Activated CD4-positive, alpha-beta memory T cell treated with anti-CD3 and anti-CD28 coated beads, Interleukin-2, amount 10 ng/mL, durations not matched to agents 7 days and 5 days (primary cell): ENCODE data around the gene AMBP. TPM values are rescaled to one million over a fixed set of nuclear protein-coding genes. Genes with fewer than 3 reads are reported as not detected.

Experiments
- CTCF ChIA-PET: fragments of 350-600 bp; sonication (Branson Sonifier 250); formaldehyde crosslinking; loops from one replicate; lab custom pipeline; 2021; ENCODE audit warnings: antibody characterized with exemption, inconsistent platforms; lab: Charles Lee
- POLR2A ChIA-PET: fragments of 350-600 bp; sonication (Branson Sonifier 250); formaldehyde crosslinking; loops from one replicate; lab custom pipeline; 2021; ENCODE audit warnings: antibody characterized with exemption; lab: Charles Lee
- DNase-seq: peaks from one replicate; pipeline ENCODE4 v3.0.0-alpha.2; 2020
- H3K27ac Mint-ChIP-seq: one replicate; pipeline ENCODE4 v1.8.0; 2021; ENCODE audit warnings: mild to moderate bottlenecking, mixed read lengths
- H3K27me3 Mint-ChIP-seq: one replicate; pipeline ENCODE4 v1.8.0; 2021; ENCODE audit warnings: mixed read lengths
- H3K36me3 Mint-ChIP-seq: one replicate; pipeline ENCODE4 v1.8.0; 2021; ENCODE audit warnings: low read depth, mixed read lengths
- H3K4me1 Mint-ChIP-seq: one replicate; pipeline ENCODE4 v1.8.0; 2021; ENCODE audit warnings: mixed read lengths
- H3K4me3 Mint-ChIP-seq: one replicate; pipeline ENCODE4 v1.8.0; 2021; ENCODE audit warnings: mild to moderate bottlenecking, mixed read lengths
- H3K9me3 Mint-ChIP-seq: one replicate; pipeline ENCODE4 v1.8.0; 2021; ENCODE audit warnings: mixed read lengths
- total RNA-seq, 2 experiments: library from RNA; stranded (reverse); gene quantifications; one replicate each; pipeline ENCODE4 v1.2.3, GENCODE V29; 2021

AMBP gene
- total RNA-seq, 2 experiments from 2014 or later, result not detected

DNA sequence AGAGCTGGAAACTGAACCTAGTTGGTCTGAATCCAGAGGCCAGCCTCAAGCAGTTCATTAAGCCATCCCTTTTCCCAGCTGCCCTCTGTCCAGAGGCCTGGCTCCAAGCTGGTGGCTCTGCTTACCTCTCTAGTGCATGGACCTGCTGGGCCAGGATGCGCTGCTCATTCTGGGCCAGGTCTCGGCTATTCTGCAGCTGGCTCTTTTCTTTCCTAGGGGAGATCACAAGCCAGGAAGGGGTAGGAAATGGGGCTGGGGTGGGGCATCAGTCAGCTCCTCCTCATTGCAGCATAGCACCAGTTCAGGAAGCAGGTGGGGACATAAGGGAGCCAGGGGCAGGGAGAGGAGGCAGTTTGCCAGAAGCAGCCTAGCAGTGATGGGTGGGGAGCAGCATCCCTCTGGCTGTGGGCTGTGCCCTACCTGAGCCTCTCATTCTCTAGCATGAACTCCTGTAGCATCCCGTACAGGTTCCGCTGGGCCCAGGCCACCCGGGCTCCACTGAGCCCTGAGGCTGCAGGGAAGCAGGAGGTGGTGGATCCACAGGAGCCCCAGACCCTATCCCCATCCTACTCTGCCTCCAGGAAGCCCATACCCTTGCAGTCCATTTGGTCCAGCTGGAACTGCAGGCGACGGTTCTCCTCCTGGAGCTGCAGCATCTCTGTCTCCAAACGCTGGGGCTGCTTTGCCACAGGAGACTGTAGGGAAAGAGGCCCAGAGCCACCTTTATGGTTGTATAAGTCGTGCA lies 15.8 kb upstream of the AMBP start:
- Mint-ChIP-seq H3K27me3 (peaks cover 18% of the 10 kb centered on the region), H3K4me3 (no peak overlapping the region), H3K27ac (no peak overlapping the region), H3K9me3 (no peaks in the 10 kb centered on the region), H3K36me3 (no peaks in the 10 kb centered on the region), H3K4me1 (peaks cover 4% of the 10 kb centered on the region)
- CTCF ChIA-PET, result interaction anchor here (2.1 kb wide), 1 partner anchor 11 kb away, joined by 9 read pairs; no protein-coding TSS in a partner anchor
- POLR2A ChIA-PET, result no interaction called here
- no peak for DNase-seq

DNA sequence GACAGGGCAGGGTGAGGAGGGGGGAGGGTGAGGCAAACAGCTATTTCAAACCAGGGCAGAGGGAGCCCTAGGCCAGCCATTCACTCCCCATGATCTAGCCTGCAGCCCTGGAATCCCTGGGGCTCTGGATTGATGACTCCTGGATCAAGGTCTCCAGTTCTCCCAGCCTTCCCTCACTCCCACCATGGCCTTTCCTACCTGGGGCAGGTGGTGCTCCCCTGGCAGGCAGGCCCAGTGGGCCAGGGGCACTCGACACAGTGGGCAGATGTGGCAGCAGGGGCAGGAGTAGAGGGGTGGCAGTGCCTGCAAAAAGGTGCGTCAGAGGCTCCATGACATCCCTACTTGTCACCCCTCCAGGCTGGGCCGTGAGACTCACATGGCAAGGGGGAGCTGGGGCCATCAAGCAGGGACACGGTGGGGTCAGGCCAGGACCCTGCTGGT lies 15.0 kb upstream of the AMBP start:
- Mint-ChIP-seq H3K36me3 (no peaks in the 10 kb centered on the region), H3K27me3 (peaks cover 19% of the 10 kb centered on the region), H3K27ac (no peak overlapping the region), H3K4me1 (peaks cover 4% of the 10 kb centered on the region), H3K4me3 (no peak overlapping the region), H3K9me3 (no peaks in the 10 kb centered on the region)
- ChIA-PET CTCF (interaction anchor here (2.1 kb wide), 1 partner anchor 10 kb away, joined by 9 read pairs; no protein-coding TSS in a partner anchor), POLR2A (no interaction called here)
- no peak for DNase-seq

DNA sequence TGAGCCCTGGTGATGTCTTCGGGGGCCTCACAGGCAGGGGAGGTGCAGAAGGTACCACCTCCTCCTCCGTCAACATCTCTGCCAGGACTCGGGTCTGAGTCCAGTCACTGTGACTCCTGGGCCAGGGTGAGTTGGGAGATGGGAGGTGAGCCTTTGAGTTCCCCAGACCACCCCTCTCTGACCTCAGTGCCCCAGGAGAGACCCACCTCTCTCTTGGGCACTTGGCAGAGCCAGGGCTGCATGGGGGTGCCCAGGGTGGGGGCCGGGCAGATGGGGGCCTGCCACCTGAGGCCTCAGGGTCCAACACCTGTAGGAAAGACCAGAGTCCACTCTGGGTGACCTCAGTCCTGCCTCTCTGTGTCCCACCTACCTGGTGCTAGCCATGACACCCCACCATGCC lies 14.2 kb upstream of the AMBP start:
- Mint-ChIP-seq H3K4me1 (peaks cover 2% of the 10 kb centered on the region), H3K27ac (no peak overlapping the region), H3K4me3 (no peak overlapping the region), H3K9me3 (no peaks in the 10 kb centered on the region), H3K36me3 (no peaks in the 10 kb centered on the region), H3K27me3 (peaks cover 15% of the 10 kb centered on the region)
- DNase-seq, result no peak
- CTCF ChIA-PET, result interaction anchor here (0.5 to 2.1 kb wide), 2 partner anchors 9 to 202 kb away, joined by 6 to 9 read pairs; no protein-coding TSS in a partner anchor
- POLR2A ChIA-PET, result no interaction called here

DNA sequence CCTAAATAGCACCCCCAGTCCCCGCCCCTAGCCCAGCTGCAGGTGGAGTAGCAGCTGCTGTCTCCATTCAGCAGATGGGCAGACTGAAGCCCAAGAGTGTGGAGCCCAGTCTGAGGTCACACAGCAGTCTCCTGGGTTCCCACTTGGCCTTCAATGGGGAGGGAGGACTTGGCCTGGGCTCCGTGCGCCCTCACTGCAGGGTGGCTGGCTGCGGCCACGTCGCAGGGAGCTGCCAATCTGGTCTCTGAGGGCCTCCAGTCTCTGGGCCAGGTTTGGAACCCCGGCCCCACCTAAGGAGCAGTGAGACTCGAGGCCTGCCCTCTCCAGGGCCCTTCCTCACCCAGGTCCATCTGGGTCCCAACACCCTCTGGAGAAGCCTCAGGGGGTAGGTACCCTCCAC lies 13.6 kb upstream of the AMBP start:
- Mint-ChIP-seq H3K9me3 (no peaks in the 10 kb centered on the region), H3K4me3 (no peak overlapping the region), H3K4me1 (peaks cover under 1% of the 10 kb centered on the region), H3K27me3 (peaks cover 12% of the 10 kb centered on the region), H3K27ac (no peak overlapping the region), H3K36me3 (no peaks in the 10 kb centered on the region)
- POLR2A ChIA-PET, result no interaction called here
- DNase-seq, result no peak
- CTCF ChIA-PET, result interaction anchor here (0.5 to 2.1 kb wide), 2 partner anchors 9 to 203 kb away, joined by 6 to 9 read pairs; no protein-coding TSS in a partner anchor

DNA sequence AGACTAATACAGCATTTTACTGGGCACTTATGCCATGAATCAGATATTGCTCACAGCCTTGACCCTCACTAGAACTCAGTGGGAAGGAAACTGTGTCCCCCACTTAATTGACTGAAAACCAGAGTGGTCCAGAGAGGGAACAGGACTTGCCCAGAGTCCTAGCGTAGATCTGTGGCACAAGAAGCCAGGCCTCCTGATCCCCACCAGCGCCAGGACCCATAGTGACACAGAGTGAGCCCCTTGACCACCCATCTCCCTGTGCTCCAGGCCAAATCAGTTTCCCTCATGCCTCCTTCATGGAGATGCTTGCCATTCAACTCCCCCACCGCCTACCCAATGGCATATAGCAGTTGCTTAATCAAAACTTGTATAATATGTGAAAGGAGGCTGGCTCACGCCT lies 12.7 kb upstream of the AMBP start:
- H3K9me3 Mint-ChIP-seq, result no peaks in the 10 kb centered on the region
- no peak overlapping the region for H3K27ac Mint-ChIP-seq
- CTCF ChIA-PET, result no interaction called here

DNA sequence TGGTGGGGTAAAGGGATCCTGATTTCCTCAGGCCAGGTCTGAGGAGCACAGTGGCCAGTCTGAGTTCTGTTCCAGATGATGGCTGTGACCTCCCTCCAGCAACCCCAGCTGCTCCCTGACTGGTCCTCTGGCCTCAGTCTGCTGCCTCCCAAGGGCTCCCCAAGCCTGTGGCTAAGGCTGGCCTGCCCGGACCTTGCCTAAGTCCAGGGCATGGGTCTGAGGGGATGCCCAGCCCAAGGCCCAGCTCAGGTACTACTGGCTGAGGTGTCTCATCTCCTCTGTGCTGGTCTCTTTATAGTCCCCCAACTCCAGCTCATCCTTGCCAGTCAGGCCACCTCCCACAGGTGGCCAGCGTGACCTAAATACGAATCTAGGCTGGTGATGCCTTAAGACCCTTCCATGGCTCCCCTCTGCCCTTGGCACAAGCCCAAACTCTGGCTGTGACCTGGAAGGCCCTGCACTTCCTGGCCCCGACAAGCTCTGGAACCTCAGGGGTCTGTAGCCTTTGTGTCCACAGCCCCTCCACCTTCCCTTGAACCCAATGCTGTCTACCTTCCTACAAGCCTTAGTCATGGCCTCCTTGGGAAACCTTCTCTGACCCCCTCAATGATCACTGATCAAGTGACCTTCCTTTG lies 11.2 kb upstream of the AMBP start:
- ChIA-PET CTCF (no interaction called here), POLR2A (interaction anchor here (1.0 kb wide), 1 partner anchor 10 kb away, joined by 3 read pairs; no protein-coding TSS in a partner anchor)
- no peaks in the 10 kb centered on the region for H3K4me1 Mint-ChIP-seq
- no peak for DNase-seq
- H3K9me3 Mint-ChIP-seq, result no peaks in the 10 kb centered on the region
- H3K4me3 Mint-ChIP-seq, result no peak overlapping the region
- no peaks in the 10 kb centered on the region for H3K36me3 Mint-ChIP-seq
- no peak overlapping the region for H3K27ac Mint-ChIP-seq
- H3K27me3 Mint-ChIP-seq, result peaks cover 4% of the 10 kb centered on the region

More for the DNA sequence above, 12.7 kb upstream of the AMBP start:
- Mint-ChIP-seq H3K36me3 (no peaks in the 10 kb centered on the region), H3K4me3 (no peak overlapping the region), H3K4me1 (no peaks in the 10 kb centered on the region), H3K27me3 (peaks cover 6% of the 10 kb centered on the region)
- DNase-seq, result no peak
- POLR2A ChIA-PET, result no interaction called here

DNA sequence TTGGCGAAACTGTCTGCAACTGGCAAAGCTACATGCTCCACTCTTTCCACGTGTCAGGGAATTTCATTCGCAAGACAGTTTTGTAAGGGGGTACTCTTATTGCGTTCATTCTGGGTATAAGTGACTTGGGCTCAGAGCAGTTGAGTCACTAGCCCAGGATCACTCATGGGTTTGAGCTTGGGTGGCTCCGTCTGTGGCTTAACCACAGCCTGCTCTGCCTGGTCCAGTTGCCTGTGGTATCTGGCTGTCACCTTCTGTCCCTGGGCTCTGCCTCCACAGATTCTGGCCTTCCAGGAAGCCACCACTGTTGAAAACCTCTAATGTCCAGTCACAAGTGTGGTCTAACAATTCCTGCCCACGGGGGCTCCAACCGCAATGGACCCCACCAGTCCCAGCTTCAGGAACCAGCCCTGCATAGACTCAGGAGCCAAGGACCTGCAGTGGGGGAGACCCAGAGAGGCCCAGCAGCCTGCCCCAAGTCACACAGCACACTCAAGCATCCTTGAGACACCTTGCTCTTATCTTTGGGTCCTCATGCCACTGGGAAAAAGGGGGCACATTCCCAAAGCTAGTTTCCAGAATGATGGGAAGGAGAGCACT lies 10.6 kb upstream of the AMBP start:
- ChIA-PET CTCF (no interaction called here), POLR2A (interaction anchor here (1.0 kb wide), 1 partner anchor 11 kb away, joined by 3 read pairs; no protein-coding TSS in a partner anchor)
- DNase-seq, result no peak
- no peak overlapping the region for H3K4me3 Mint-ChIP-seq
- no peaks in the 10 kb centered on the region for H3K4me1 Mint-ChIP-seq
- no peak overlapping the region for H3K27ac Mint-ChIP-seq
- no peaks in the 10 kb centered on the region for H3K9me3 Mint-ChIP-seq
- peaks cover 4% of the 10 kb centered on the region for H3K27me3 Mint-ChIP-seq
- H3K36me3 Mint-ChIP-seq, result no peaks in the 10 kb centered on the region

DNA sequence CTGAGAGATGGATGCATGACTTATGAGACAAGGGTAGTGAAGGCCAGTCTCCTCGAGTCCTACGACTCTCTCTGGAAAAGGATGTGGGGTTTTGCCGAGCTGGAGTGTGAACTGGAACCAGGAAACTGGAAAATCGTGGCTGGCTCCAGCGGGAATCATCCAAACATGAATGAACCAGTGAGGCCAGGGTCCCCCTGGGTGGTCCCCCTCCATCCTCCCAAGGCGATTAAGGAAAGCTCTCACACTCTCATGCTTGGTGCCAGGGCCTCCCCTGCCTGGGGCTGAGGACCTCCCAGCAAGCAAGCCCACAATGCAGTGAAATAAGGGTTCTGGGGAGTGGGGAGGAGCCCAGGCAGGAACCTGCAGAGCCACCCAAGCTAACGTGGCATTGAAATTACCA lies 9.6 kb upstream of the AMBP start:
- ChIA-PET POLR2A (no interaction called here), CTCF (no interaction called here)
- no peak overlapping the region for H3K27ac Mint-ChIP-seq
- DNase-seq, result no peak
- H3K27me3 Mint-ChIP-seq, result peaks cover 4% of the 10 kb centered on the region
- H3K4me1 Mint-ChIP-seq, result no peaks in the 10 kb centered on the region
- no peaks in the 10 kb centered on the region for H3K9me3 Mint-ChIP-seq
- H3K36me3 Mint-ChIP-seq, result no peaks in the 10 kb centered on the region
- H3K4me3 Mint-ChIP-seq, result no peak overlapping the region

DNA sequence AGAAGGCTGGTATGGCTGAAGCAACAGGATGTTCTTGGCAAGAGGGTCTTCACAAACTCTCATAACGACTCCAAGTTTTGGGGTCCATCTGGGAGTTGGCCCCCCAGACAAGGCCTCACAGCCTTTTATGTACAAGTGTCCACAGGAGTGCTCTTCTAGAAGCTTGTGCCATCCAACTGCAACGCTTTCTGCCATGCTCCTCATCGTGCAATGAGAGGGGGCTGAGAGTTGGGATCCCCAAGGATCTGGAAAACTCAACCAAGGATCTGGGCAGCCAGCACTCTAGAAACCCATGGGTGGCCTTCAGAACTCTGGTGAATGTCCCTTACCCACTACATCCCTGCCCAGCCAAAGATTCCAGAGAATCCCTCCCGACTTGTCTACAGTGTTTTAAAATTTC lies 8.5 kb upstream of the AMBP start:
- H3K27me3 Mint-ChIP-seq, result peaks cover 4% of the 10 kb centered on the region
- no peak overlapping the region for H3K27ac Mint-ChIP-seq
- ChIA-PET POLR2A (no interaction called here), CTCF (no interaction called here)
- no peaks in the 10 kb centered on the region for H3K4me1 Mint-ChIP-seq
- no peak for DNase-seq
- H3K36me3 Mint-ChIP-seq, result no peaks in the 10 kb centered on the region
- H3K4me3 Mint-ChIP-seq, result no peak overlapping the region
- no peaks in the 10 kb centered on the region for H3K9me3 Mint-ChIP-seq

DNA sequence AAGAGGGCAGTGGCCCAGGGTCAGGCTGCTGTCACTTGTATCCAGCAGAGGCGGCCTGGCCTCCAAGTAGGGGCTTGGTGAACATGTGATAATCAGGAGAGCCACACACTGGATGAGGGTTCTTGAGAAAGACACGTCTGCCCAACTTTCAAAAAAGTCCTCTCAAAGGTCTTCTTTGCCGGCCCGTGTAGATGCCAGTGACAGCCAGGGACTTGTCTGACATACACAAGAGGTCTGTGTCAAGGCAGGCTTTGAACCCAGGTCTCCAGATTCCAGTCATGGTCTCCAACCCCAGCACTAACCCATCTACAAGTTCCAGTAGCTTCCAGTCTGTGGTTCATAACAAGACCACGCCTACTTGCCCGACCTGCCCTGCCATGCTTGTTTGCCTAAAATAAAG lies 7.9 kb upstream of the AMBP start:
- no peak overlapping the region for H3K4me3 Mint-ChIP-seq
- ChIA-PET POLR2A (no interaction called here), CTCF (no interaction called here)
- H3K36me3 Mint-ChIP-seq, result no peaks in the 10 kb centered on the region
- DNase-seq, result no peak
- H3K9me3 Mint-ChIP-seq, result no peaks in the 10 kb centered on the region
- peaks cover 4% of the 10 kb centered on the region for H3K27me3 Mint-ChIP-seq
- no peaks in the 10 kb centered on the region for H3K4me1 Mint-ChIP-seq
- no peak overlapping the region for H3K27ac Mint-ChIP-seq

DNA sequence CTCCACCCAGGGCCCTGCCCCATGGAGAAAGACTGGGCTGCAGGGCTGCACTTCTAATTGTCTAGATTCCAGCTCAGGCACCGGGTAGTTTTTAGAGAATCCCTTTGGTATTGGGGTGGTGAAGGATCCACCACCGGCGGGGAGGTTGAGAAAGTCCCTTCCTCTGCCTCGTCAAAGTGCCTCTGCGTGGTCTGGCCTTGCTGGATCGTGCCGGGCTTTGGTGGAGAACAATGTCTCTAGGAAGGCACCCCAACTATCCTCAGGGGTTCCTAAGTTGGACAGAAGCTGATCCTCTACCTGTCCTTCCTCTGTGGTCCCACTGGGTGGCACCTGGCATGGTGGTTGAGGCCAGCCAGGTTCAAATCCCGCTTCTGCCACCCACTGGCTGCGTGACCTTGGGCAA lies 7.3 kb upstream of the AMBP start:
- H3K4me3 Mint-ChIP-seq, result no peak overlapping the region

DNA sequence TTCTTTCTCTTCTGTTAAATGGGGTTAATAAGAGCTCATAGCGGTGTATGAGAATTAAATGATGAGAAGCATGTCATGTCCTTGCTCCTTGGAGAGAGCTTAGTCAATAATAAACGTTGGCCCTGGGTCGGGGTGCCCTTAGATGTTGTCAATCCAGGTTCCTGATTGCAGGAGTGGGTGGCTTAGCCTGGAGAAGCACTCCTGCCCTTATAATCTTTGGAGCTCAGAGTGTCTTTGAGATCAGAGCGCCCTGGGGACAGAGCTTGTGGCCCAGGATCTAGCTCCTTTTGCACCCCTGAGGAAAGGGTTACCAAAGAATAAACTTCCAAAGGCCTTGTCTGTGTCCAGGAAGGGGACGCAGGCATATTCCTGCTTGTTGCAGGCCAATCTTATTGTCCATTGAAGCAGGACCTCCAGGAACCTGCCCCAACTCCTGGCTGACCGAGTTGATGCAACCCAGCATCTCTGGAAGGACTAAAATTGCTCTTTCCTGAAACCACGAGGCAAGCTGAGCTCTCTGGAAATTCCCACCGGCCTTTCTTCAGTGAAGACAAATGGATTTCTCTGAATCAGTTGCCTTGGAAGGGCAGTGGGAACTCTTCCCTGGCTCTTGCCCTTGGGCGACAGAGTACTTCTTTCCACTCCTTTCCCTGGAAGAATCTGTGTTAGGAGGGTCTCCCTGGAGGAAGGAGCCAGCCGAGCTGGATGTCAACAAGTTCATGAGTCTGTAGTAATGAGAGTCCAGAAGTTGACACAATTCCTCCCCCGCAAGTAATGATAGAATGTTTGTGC lies 6.4 kb upstream of the AMBP start:
- no peaks in the 10 kb centered on the region for H3K4me1 Mint-ChIP-seq
- no peaks in the 10 kb centered on the region for H3K9me3 Mint-ChIP-seq
- POLR2A ChIA-PET, result no interaction called here
- DNase-seq, result no peak
- H3K36me3 Mint-ChIP-seq, result no peaks in the 10 kb centered on the region
- H3K27me3 Mint-ChIP-seq, result peaks cover 5% of the 10 kb centered on the region
- no peak overlapping the region for H3K4me3 Mint-ChIP-seq
- H3K27ac Mint-ChIP-seq, result no peak overlapping the region
- CTCF ChIA-PET, result interaction anchor here (1.0 to 2.6 kb wide), 4 partner anchors 8 to 208 kb away, joined by 3 to 18 read pairs (median 6); no protein-coding TSS in a partner anchor

More for the DNA sequence above, 7.3 kb upstream of the AMBP start:
- peaks cover 4% of the 10 kb centered on the region for H3K27me3 Mint-ChIP-seq
- POLR2A ChIA-PET, result no interaction called here
- no peaks in the 10 kb centered on the region for H3K36me3 Mint-ChIP-seq
- H3K27ac Mint-ChIP-seq, result no peak overlapping the region
- H3K9me3 Mint-ChIP-seq, result no peaks in the 10 kb centered on the region
- no peaks in the 10 kb centered on the region for H3K4me1 Mint-ChIP-seq
- no peak for DNase-seq
- CTCF ChIA-PET, result no interaction called here
